Head of caudate nucleus (tissue), 42 donors: ENCODE measurements around the gene C1QB.
A peak's percentile ranks its signal among the peaks of the same experiment; 100 is the strongest.
"Not testable (repeated sequence)": the region's sequence is repeated elsewhere in the genome, so short reads cannot be mapped to it uniquely, and the experiment has no call there.

Experiments used
- DNase-seq, 42 donors: peaks; one replicate each; pipeline versions ENCODE4 v3.0.0 to v3.0.0-alpha.2; 2020 to 2021; ENCODE audit warnings: mixed read lengths in 7 of 42
- intact Hi-C: fragments of 100-400 bp; cut with DNase I; formaldehyde crosslinking; loops from one replicate; pipeline ENCODE4 v1.15.0; 2022

The C1QB gene

DNA sequence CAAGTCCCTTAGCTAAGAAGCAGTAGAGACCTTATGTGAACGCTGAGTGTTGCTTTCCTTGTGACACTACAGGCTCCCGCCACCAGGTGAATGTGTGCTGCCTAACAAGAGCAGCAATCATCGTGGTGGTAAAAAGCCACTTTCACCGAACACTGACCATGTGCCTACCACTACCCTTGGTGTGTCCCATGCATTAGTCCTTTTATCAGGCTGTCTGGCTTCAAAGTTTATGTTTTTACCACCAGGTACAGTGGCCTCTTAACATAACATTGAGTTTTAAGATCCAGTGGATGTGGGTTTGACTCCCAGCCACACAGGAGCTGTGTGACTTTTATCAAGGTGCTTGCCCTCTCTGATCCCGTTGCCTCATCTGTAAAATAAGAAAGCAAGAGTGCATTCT is 1.7 kb downstream of the C1QB start:
- intact Hi-C loops = no loop called here
- DNase-seq = no peak

DNA sequence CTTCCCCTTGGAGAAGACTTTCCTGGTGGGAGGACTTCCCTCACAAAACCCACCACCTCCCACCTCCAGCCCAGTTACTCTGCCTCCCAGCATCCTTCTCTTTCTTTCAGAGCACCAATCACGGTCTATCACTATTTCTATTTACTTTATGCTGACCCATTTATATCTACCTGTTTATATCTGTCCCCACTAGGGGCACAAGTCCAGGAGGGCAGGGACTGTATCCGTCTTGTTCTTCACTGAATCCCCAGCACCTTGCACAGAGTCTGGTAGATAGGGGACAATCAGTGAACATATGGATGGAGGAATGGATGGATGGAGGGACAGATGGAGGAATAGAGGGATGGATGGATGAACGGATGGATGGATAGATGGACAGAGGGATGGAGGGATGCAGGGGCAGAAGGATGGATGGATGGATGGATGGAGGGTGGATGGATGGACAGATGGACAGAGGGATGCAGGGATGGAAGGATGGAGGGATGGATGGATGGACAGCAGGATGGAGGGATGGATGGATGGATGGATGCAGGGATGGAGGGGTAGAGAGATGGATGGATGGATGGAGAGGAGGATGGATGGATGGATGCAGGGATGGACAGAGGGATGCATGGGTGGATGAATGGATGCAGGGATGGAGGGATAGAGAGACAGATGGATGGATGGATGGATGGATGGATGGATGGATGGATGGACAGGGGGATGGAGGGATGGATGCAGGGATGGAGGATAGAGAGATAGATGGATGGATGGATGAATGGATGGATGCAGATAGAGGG is 5.5 kb downstream of the C1QB start:
- no peak for DNase-seq
- intact Hi-C loops = no loop called here

DNA sequence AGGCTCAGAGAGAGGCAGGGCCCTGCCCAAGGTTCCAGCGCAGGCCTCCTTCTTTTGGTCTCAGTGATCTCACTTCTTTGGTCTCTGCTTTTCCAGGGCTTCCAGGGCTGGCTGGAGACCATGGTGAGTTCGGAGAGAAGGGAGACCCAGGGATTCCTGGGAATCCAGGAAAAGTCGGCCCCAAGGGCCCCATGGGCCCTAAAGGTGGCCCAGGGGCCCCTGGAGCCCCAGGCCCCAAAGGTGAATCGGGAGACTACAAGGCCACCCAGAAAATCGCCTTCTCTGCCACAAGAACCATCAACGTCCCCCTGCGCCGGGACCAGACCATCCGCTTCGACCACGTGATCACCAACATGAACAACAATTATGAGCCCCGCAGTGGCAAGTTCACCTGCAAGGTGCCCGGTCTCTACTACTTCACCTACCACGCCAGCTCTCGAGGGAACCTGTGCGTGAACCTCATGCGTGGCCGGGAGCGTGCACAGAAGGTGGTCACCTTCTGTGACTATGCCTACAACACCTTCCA is 7.7 kb downstream of the C1QB start:
- no peak for DNase-seq
- intact Hi-C loops = no loop called here

DNA sequence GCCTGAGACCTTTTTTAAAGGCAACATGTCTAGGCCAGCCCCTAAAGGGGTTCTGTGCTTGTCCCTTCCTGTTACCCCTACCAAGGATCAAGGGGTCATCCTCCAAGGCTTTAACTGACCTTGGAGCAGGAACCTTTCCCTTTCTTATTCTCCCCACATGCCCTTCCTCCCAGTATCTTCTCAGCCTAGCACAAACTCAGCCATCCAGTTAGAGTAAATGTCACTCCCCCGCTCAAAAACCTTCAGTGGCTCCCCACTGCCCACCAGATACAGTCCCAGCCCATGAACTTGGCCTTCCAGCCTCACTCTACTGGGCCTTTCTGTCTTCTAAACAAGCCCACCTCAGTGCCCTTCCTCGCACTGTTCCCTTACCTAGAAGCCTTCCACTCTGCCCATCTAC is 8.8 kb downstream of the C1QB start:
- DNase-seq = no peak
- intact Hi-C loops = no loop called here

- intact Hi-C loops = no loop called here
Observed at GRCh38 chr1:22662318-22662717, 9.3 kb downstream of the C1QB start.

DNA sequence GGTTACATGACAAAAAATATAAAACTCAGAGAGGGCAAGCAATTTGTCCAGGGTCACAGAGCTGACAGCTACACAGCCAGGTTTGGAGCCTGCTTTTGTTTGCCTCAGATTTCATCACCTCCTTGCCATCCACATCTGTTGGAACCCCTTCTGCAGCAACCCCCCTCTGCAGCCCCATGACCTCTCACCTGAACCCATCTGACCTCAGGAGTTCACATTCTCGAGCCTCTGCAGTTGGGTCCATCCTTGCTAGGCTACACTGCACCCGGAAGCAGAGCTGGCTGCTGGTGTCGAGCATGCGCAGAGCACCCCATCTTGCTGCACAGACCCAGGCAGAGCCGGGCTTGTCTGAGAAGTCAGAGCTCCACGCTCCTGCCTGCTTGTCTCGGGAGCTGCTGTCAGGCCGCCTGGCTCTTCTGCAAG is 10.0 kb downstream of the C1QB start:
- intact Hi-C loops = no loop called here
- no peak for DNase-seq

More at GRCh38 chr1:22662318-22662717, 9.3 kb downstream of the C1QB start:
- DNase-seq = peak in 33 of 42 donors; percentile 20 to 71 (median 47)

DNA sequence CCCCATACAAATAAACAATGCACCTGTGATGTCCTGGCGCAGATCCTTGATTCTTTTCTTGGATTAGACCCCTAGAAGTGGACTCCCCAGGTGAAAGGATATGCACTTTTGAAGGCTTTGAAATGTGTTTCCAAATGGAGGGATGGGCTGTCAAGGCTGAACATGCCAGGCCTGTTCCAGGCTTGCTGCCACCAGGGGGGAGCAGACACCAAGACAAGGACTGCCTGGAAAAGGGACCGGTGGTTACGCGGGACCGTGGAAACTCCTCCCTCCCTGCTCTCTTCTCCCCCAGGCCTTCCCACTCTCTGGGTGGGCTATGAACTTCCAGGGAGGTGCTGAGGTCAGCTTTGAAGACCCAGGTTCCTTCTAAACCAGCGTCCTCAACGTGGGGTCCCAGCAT is 12.7 kb downstream of the C1QB start:
- intact Hi-C loops = no loop called here
- peak in 9 of 42 donors; percentile 23 to 51 (median 30) for DNase-seq

GRCh38 chr1:22666412-22666811 is 13.4 kb downstream of the C1QB start:
- intact Hi-C loops = no loop called here
- DNase-seq = no peak

- intact Hi-C loops = not testable (repeated sequence)
Observed at GRCh38 chr1:22668840-22669239, 15.8 kb downstream of the C1QB start.

GRCh38 chr1:22670352-22670975 is 17.4 kb downstream of the C1QB start:
- intact Hi-C loops = no loop called here
- DNase-seq = no peak

More at GRCh38 chr1:22668840-22669239, 15.8 kb downstream of the C1QB start:
- not testable (repeated sequence) for DNase-seq

- intact Hi-C loops = no loop called here
- DNase-seq = no peak
Observed at GRCh38 chr1:22671999-22672398, 19.0 kb downstream of the C1QB start.

- DNase-seq = peak; percentile 24 to 87 (median 74)
- intact Hi-C loops = no loop called here
Observed at GRCh38 chr1:22673486-22674409, 20.7 kb downstream of the C1QB start.

GRCh38 chr1:22674410-22674749 is 21.3 kb downstream of the C1QB start:
- DNase-seq = no peak
- intact Hi-C loops = no loop called here

GRCh38 chr1:22676151-22676550 is 23.1 kb downstream of the C1QB start:
- DNase-seq, intact Hi-C loops: not testable (repeated sequence)

- intact Hi-C loops = no loop called here
- DNase-seq = peak in 13 of 42 donors; percentile 3 to 48 (median 20)
Observed at GRCh38 chr1:22676916-22677583, 24.0 kb downstream of the C1QB start.

GRCh38 chr1:22677931-22678896 is 25.2 kb downstream of the C1QB start:
- intact Hi-C loops = no loop called here
- no peak for DNase-seq

GRCh38 chr1:22680726-22681125 is 27.7 kb downstream of the C1QB start:
- no peak for DNase-seq

More at GRCh38 chr1:22680726-22681125, 27.7 kb downstream of the C1QB start:
- intact Hi-C loops = no loop called here
